Fibroblast of lung (primary cell): ENCODE results near the gene HPX.

Experiments
- EZH2 ChIP-seq: IDR thresholded peaks from 2 replicates; pipeline ENCODE4 v1.5.1; 2012; ENCODE audit warnings: low read length, control low read depth, mild to moderate bottlenecking; ENCODE audit errors: missing control alignments
- TF ChIP-seq, protein P1 (sequence below), 2 donors: IDR thresholded peaks in 1 of 2; conservative IDR thresholded peaks in 1 of 2; 1 replicate in 1 of 2; 2 replicates in 1 of 2; pipeline ENCODE4 v1.5.1; 2011 to 2012; ENCODE audit warnings: low read length in 2 of 2, control low read depth in 1 of 2, inconsistent platforms in 1 of 2, low read depth in 1 of 2, mild to moderate bottlenecking in 1 of 2

GRCh38 chr11:6388748-6389147 is 52.0 kb downstream of the HPX start:
- TF ChIP-seq, protein P1, sequence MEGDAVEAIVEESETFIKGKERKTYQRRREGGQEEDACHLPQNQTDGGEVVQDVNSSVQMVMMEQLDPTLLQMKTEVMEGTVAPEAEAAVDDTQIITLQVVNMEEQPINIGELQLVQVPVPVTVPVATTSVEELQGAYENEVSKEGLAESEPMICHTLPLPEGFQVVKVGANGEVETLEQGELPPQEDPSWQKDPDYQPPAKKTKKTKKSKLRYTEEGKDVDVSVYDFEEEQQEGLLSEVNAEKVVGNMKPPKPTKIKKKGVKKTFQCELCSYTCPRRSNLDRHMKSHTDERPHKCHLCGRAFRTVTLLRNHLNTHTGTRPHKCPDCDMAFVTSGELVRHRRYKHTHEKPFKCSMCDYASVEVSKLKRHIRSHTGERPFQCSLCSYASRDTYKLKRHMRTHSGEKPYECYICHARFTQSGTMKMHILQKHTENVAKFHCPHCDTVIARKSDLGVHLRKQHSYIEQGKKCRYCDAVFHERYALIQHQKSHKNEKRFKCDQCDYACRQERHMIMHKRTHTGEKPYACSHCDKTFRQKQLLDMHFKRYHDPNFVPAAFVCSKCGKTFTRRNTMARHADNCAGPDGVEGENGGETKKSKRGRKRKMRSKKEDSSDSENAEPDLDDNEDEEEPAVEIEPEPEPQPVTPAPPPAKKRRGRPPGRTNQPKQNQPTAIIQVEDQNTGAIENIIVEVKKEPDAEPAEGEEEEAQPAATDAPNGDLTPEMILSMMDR (conservative IDR thresholded peaks at IDR 0.05 in 1 of 2, IDR thresholded peaks at IDR 0.05 in 1 of 2; ENCODE audit: low read depth in 1 of 2, low read length in 2 of 2), result no peak
- no peak for TF ChIP-seq EZH2
